ENCODE results near the gene BABAM1.
"Not testable (repeated sequence)": the region's sequence is repeated elsewhere in the genome, so short reads cannot be mapped to it uniquely, and the experiment has no call there.

BABAM1 gene

GRCh38 chr19:17275441-17276175, 8.4 kb downstream of the BABAM1 start:
- DNase-seq (ENCODE audit: low read depth), result no peak

DNA sequence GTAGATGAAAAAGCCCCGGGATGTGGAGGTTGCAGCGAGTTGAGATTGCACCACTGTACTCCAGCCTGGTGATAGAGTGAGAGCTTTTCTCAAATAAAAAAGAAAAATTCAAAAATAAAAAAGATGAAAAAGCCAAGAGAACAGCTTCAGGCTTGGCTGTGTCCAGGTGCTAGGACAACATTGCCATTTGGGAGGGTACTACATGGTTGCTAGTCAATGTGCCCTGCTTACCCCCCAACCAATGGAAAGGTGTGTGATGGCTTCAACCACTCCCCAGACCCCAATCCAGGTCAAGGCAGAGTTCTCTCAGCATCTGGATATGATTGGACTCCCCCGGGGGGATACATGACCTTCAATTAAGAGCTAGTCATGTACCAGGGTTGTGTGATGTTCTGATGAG, 12.2 kb downstream of the BABAM1 start:
- DNase-seq (ENCODE audit: low read depth), result no peak

- peak; percentile 35 for DNase-seq (ENCODE audit: low read depth)
These were observed 14.4 kb downstream of the BABAM1 start, which contains the start of gene ANKLE1 for GRCh38 chr19:17281391-17282304. TSS of gene ANKLE1 (plus strand) at chr19:17281901. CDS start at chr19:17281921, 20 bp downstream.

GRCh38 chr19:17282488-17283125, 15.4 kb downstream of the BABAM1 start:
- DNase-seq (ENCODE audit: low read depth), result peak; percentile 66

GRCh38 chr19:17283504-17283996, 16.3 kb downstream of the BABAM1 start:
- no peak for DNase-seq (ENCODE audit: low read depth)

- DNase-seq (ENCODE audit: low read depth), result no peak
These were observed 18.3 kb downstream of the BABAM1 start for GRCh38 chr19:17285415-17286135.

DNA sequence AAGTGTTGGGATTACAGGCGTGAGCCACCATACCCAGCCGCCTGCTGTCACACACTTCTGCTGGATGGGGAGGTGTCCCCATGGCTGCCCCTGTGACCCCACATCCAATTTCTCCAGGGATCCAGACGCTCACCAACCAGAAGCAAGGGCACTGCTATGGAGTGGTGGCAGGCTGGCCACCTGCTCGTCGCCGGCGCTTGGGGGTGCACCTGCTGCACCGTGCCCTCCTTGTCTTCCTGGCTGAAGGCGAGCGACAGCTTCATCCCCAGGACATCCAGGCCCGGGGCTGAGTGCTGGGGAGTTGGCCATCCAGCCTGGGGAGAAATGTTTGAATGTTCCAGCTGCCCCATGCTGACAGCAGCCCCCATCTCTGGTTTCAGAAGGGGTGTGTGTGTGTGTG, 19.0 kb downstream of the BABAM1 start:
- DNase-seq (ENCODE audit: low read depth), result no peak

- DNase-seq (ENCODE audit: low read depth), result no peak
These were observed 19.5 kb downstream of the BABAM1 start for GRCh38 chr19:17286752-17287151.

DNA sequence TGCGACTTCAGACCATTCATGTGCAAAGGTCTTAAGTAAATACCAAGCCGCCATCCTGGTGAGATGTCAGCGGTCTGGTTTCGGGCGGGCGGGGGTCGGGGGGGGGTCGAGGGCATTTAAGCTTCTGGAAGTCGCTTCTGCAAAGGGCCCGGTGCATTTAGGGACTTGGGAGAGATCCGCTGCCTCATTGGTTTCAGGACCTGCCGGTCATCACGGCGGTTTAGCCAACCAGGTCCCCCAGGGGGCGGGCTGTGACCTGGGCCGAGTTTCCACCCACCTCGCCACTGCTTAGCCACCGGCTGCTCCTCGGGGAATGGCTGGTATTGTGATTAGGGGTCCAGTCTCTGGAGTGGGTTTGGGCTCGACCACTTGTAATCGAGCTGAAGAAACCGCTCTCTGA, 22.2 kb downstream of the BABAM1 start:
- peak; percentile 45 for DNase-seq (ENCODE audit: low read depth)

GRCh38 chr19:17292301-17293074, 25.2 kb downstream of the BABAM1 start:
- DNase-seq (ENCODE audit: low read depth), result peak; percentile 70

DNA sequence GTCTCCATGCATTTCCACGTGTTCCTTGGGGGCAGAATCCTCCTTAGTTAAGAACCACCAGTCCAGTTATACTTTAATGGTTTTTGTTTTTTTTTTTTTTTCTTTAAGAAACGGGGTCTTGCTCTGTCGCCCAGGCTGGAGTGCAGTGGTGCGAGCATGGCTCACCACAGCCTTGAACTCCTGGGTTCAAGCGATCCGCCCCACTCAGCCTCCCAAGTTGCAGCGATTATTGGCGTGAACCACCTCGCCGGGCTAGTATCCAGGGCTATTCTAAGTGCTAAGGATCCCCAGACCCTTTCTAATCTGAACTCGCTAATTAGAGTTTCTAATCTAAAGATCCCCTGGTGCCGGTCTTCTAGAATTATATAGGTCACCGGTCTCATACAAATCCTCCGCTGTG, 26.4 kb downstream of the BABAM1 start:
- DNase-seq (ENCODE audit: low read depth), result no peak

DNA sequence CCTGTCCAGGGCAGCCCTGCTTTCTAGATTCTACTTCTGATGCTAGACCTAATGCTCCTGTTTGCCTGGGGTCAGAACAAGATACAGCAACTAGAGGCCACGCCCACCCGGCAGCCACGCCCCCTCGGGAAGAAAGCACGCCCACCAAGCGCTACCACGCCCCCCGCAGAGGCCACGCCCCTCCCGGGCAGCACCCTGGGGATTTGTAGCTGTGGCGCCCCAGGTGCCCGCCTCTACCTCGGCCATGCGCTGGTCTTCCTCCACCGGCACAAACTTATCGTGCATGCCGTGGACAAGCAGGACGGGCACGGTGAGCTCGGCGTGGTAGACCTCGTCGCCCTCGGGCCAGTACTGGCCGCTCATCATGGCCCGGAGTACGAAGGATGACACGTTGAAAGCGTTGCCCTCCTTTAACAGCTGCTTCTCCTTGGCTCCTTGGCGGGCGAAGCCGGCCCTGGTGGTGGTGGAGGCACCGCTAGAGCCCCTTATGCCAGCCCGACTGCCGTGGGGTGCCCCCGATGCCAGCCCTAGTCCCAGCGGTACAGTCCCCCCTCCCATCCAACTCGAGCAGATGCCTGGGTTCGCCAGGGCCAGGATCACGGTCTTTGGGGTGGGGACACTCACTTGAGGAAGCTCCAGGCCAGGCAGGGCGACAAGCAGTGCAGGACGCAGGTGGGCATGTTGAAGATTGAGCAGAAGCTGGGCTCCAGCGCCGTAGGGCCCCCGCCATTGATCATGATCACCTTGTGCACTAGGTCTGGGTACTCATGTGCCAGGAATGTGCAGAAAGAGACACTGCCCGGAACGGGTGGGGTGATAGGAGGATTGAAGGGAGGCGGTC, 27.0 kb downstream of the BABAM1 start:
- DNase-seq (ENCODE audit: low read depth), result peak; percentile 38

- DNase-seq (ENCODE audit: low read depth), result not testable (repeated sequence)
These were observed 28.3 kb downstream of the BABAM1 start for GRCh38 chr19:17295551-17295950.

DNA sequence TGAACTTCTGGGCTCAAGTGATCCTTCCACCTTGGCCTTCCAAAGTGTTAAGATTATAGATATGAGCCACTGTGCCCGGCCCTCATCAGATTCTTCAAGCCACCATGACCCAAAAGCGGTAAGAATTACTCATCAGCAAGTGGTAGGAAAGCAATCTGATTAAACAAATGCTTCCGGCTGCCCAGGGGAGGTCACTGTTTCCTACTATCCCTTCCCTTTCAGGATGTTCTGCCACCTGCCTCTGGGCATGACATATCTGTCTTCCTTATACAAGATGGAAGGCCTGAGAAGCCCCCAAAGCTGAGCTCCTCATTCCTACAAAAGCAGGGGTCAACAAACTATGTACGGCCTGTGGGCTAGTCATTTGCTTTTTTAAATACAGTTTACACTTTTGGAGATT, 29.0 kb downstream of the BABAM1 start:
- DNase-seq (ENCODE audit: low read depth), result no peak

- DNase-seq (ENCODE audit: low read depth), result no peak
These were observed 29.7 kb downstream of the BABAM1 start for GRCh38 chr19:17296976-17297375.

DNA sequence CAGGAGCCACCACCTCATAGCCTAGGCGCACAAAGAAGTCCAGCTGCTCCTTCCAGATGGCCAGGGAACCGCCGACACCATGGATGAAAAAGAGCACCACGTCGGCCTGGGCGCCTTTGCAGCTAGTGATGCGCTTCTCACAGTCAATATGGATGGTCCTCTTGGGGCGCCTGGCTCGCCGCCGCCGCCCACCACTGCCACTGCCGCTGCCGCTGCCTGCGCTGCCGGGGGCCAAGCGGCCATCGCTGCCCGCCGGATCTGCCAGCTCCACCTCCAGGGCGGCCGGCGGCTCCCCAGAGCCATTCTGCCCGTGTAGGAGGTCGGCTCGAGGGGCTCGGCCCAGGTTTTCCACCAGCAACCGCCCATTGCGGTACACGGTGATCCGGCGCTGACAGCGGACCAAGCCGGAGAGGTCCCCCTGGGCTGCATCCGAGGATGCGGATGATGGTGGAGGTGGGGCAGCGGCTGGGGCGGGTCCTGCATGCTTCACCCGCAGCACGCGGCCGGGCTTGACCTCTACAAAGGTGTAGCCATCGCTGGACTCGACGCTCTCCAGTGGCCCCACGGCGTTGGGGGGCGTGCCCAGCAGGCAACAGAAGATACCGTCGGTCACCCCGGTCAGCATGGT, 33.9 kb downstream of the BABAM1 start:
- no peak for DNase-seq (ENCODE audit: low read depth)

DNA sequence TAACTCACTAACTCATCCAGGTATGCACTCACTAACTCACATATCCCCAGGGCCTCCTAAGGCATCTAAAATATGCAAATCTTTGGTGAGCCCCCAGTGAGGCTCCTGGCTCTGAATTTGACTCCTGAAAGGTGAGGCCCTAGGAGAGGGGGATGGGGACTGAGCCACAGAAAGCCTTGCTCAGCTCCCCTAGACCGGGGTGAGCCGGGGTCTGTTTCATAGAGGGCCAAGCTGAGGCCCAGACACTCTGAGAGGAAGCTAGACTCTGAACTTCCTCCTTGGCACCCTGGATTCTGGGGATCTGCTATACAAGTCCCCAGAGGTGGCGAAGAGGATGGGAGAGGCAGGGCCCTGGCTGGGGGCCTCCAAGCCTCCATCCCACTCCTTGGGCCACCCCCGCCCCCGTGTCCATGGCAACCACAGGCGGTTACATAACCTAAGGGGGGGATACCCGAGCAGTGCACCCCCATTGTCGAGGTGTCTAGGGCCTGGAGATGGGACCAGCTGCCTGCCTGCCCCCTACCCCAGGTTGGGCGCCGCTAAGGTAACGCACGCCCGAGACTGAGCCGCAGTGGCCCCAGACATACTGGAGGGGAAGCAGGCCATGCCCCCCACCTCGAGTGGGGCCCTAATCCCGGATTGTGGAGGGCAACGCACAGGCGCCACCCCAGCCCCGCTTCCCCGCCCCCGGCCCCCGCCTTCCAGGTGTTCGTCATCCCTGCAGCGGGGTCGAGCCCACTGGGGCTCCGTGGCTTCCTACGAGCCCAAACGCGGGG, 35.3 kb downstream of the BABAM1 start:
- DNase-seq (ENCODE audit: low read depth), result no peak

DNA sequence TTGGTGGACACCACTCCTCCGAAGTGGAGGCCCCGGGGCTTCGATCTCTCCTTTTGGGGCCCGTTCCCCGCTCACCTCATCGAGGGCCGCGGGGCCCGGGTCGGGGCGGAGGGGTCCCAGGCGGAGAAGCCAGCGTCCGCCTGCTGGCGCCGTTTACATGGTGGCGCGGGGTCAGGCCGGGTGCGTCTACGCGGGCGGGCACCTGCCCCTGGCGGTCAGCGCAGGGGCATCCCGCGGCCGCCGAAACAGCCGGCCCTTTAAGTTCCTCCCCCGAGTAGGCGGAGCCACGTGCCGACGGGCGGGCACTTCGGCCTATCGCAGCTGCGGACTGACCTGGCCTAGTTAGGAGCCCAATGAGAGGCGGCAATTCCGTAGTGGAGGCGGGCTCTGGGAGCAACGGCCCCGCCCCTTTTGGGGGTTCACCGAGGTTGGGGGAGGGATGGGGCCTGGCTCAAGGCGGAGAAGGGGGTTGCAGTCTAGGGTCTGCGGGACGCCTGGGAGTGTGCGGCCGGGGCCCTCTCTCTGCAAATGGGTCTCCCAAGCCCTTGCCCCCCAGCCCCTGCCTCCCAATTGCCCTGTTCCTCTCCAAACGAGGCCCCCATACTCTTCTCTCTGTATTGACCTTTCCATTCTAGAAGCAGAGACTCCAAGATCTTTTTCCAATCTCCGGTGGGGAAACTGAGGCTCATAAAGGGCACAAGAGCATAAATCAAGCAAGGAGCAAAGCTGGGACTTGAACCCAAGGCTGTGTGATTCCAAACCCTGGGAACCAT, 36.1 kb downstream of the BABAM1 start, which contains the start of gene ABHD8:
Gene ABHD8, minus strand, starts transcription at position 259 of the 773 bp plus-strand sequence. CDS start 1,809 bp downstream, outside the sequence.
- DNase-seq (ENCODE audit: low read depth), result peak; percentile 91
